OCI-LY7 (cell line): ENCODE results near the gene OR10C1.

Experiments
- CTCF ChIP-seq: fragments of 200-600 bp; sonication (generic); conservative IDR thresholded peaks from 2 replicates; pipeline ENCODE4 v1.5.1; 2014; ENCODE audit warnings: mild to moderate bottlenecking, antibody characterized with exemption, low read length, moderate library complexity, mixed read lengths
- EZH2phosphoT487 ChIP-seq: fragments of 200-600 bp; sonication (generic); IDR thresholded peaks from 2 replicates; pipeline ENCODE4 v1.6.1; 2018; ENCODE audit warnings: low read depth, borderline replicate concordance, mild to moderate bottlenecking, mixed run types, antibody characterized with exemption, low read length, moderate library complexity, mixed read lengths

DNA sequence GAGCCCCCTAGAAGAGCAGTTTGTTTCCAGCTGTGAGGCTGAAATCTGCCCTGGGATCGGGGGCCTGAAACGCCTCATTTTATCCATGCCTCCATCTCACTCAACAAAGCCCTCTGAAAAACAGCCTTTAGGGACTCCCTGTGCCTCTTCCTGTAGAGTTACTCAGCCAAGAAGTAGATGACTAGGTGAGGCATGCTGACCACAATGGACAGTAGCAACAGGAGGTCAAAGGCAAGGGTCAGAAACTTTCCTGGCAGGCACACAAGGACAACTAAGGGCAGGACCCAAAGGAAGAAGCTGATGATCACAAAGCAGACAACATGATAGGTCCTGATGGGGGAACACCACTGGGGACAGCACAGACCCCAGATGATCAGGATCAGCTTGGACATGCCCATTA lies 35.9 kb downstream of the OR10C1 start:
- TF ChIP-seq CTCF (no peak), EZH2phosphoT487 (no peak)
